ENCODE results near the gene COL5A3.

DNA sequence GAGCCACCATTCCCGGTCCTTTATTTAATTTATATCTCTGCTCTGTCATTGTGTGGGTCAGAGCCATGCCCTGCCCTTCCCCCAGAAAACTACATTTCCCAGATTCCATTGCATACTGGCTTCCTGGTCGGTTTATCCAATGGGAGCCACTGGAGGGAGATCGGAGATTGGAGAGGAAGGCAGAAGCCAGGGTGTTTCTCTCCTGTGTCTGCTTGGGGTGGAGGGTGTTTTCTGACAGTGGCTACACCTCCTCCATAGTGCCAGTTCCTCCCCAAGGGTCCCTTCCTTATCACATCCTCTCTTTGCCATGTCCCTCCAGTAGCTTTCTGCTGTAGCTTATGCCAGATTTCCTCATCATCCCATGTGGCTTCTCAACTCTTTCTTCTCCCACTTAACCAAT lies 93.0 kb downstream of the COL5A3 start:
- TF ChIP-seq HCFC1 (IDR thresholded peaks at IDR 0.05; ENCODE audit: low read depth, low read length) (peak; percentile 77), HDAC1 (CRISPR knock-in tag; IDR thresholded peaks at IDR 0.05) (no peak), CREB1 (IDR thresholded peaks at IDR 0.05) (no peak), CREB1 (CRISPR knock-in tag; IDR thresholded peaks at IDR 0.05) (no peak), ZSCAN29 (CRISPR knock-in tag; conservative IDR thresholded peaks at IDR 0.05) (no peak), ZNF644 (CRISPR knock-in tag; IDR thresholded peaks at IDR 0.05; ENCODE audit: low read depth) (no peak), MXD4 (CRISPR knock-in tag; IDR thresholded peaks at IDR 0.05) (no peak), NFIB (CRISPR knock-in tag; IDR thresholded peaks at IDR 0.05; ENCODE audit: borderline replicate concordance) (no peak)
- TF ChIP-seq, protein P1, sequence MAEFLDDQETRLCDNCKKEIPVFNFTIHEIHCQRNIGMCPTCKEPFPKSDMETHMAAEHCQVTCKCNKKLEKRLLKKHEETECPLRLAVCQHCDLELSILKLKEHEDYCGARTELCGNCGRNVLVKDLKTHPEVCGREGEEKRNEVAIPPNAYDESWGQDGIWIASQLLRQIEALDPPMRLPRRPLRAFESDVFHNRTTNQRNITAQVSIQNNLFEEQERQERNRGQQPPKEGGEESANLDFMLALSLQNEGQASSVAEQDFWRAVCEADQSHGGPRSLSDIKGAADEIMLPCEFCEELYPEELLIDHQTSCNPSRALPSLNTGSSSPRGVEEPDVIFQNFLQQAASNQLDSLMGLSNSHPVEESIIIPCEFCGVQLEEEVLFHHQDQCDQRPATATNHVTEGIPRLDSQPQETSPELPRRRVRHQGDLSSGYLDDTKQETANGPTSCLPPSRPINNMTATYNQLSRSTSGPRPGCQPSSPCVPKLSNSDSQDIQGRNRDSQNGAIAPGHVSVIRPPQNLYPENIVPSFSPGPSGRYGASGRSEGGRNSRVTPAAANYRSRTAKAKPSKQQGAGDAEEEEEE (CRISPR knock-in tag; IDR thresholded peaks at IDR 0.05; ENCODE audit: borderline replicate concordance), result no peak
- TF ChIP-seq, protein P2, sequence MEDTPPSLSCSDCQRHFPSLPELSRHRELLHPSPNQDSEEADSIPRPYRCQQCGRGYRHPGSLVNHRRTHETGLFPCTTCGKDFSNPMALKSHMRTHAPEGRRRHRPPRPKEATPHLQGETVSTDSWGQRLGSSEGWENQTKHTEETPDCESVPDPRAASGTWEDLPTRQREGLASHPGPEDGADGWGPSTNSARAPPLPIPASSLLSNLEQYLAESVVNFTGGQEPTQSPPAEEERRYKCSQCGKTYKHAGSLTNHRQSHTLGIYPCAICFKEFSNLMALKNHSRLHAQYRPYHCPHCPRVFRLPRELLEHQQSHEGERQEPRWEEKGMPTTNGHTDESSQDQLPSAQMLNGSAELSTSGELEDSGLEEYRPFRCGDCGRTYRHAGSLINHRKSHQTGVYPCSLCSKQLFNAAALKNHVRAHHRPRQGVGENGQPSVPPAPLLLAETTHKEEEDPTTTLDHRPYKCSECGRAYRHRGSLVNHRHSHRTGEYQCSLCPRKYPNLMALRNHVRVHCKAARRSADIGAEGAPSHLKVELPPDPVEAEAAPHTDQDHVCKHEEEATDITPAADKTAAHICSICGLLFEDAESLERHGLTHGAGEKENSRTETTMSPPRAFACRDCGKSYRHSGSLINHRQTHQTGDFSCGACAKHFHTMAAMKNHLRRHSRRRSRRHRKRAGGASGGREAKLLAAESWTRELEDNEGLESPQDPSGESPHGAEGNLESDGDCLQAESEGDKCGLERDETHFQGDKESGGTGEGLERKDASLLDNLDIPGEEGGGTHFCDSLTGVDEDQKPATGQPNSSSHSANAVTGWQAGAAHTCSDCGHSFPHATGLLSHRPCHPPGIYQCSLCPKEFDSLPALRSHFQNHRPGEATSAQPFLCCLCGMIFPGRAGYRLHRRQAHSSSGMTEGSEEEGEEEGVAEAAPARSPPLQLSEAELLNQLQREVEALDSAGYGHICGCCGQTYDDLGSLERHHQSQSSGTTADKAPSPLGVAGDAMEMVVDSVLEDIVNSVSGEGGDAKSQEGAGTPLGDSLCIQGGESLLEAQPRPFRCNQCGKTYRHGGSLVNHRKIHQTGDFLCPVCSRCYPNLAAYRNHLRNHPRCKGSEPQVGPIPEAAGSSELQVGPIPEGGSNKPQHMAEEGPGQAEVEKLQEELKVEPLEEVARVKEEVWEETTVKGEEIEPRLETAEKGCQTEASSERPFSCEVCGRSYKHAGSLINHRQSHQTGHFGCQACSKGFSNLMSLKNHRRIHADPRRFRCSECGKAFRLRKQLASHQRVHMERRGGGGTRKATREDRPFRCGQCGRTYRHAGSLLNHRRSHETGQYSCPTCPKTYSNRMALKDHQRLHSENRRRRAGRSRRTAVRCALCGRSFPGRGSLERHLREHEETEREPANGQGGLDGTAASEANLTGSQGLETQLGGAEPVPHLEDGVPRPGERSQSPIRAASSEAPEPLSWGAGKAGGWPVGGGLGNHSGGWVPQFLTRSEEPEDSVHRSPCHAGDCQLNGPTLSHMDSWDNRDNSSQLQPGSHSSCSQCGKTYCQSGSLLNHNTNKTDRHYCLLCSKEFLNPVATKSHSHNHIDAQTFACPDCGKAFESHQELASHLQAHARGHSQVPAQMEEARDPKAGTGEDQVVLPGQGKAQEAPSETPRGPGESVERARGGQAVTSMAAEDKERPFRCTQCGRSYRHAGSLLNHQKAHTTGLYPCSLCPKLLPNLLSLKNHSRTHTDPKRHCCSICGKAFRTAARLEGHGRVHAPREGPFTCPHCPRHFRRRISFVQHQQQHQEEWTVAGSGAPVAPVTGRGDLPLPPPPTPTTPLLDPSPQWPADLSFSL (CRISPR knock-in tag; IDR thresholded peaks at IDR 0.05), result no peak
- TF ChIP-seq, protein P3, sequence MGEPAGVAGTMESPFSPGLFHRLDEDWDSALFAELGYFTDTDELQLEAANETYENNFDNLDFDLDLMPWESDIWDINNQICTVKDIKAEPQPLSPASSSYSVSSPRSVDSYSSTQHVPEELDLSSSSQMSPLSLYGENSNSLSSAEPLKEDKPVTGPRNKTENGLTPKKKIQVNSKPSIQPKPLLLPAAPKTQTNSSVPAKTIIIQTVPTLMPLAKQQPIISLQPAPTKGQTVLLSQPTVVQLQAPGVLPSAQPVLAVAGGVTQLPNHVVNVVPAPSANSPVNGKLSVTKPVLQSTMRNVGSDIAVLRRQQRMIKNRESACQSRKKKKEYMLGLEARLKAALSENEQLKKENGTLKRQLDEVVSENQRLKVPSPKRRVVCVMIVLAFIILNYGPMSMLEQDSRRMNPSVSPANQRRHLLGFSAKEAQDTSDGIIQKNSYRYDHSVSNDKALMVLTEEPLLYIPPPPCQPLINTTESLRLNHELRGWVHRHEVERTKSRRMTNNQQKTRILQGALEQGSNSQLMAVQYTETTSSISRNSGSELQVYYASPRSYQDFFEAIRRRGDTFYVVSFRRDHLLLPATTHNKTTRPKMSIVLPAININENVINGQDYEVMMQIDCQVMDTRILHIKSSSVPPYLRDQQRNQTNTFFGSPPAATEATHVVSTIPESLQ (CRISPR knock-in tag; conservative IDR thresholded peaks at IDR 0.05), result no peak
- TF ChIP-seq, protein P4, sequence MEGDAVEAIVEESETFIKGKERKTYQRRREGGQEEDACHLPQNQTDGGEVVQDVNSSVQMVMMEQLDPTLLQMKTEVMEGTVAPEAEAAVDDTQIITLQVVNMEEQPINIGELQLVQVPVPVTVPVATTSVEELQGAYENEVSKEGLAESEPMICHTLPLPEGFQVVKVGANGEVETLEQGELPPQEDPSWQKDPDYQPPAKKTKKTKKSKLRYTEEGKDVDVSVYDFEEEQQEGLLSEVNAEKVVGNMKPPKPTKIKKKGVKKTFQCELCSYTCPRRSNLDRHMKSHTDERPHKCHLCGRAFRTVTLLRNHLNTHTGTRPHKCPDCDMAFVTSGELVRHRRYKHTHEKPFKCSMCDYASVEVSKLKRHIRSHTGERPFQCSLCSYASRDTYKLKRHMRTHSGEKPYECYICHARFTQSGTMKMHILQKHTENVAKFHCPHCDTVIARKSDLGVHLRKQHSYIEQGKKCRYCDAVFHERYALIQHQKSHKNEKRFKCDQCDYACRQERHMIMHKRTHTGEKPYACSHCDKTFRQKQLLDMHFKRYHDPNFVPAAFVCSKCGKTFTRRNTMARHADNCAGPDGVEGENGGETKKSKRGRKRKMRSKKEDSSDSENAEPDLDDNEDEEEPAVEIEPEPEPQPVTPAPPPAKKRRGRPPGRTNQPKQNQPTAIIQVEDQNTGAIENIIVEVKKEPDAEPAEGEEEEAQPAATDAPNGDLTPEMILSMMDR (CRISPR knock-in tag; IDR thresholded peaks at IDR 0.05), result no peak
